Lower lobe of right lung (tissue), 2 donors: ENCODE measurements around the gene RBFOX2. TPM values are rescaled to one million over a fixed set of nuclear protein-coding genes. Genes with fewer than 3 reads are reported as not detected.
A peak's percentile ranks its signal among the peaks of the same experiment; 100 is the strongest.

Experiments
- ATAC-seq, 2 donors: fragments of 200-7000 bp; cut with Tn5 transposase; one replicate each; pipeline ENCODE4 v1.9.1; 2020 to 2022; ENCODE audit warnings: mild to moderate bottlenecking in 2 of 2, moderate library complexity in 2 of 2
- DNase-seq: peaks from one replicate; pipeline ENCODE4 v3.0.0-alpha.2; 2020
- H3K27ac ChIP-seq: fragments of 200-600 bp; one replicate; pipeline ENCODE4 v1.8.0; 2022
- H3K27me3 ChIP-seq: fragments of 200-600 bp; one replicate; pipeline ENCODE4 v1.8.0; 2022; ENCODE audit warnings: low read depth
- H3K36me3 ChIP-seq: fragments of 200-600 bp; one replicate; pipeline ENCODE4 v1.8.0; 2022; ENCODE audit warnings: mild to moderate bottlenecking
- H3K4me1 ChIP-seq: fragments of 200-600 bp; one replicate; pipeline ENCODE4 v1.8.0; 2022
- H3K4me3 ChIP-seq: fragments of 200-600 bp; one replicate; pipeline ENCODE4 v1.8.0; 2022; ENCODE audit warnings: mild to moderate bottlenecking
- H3K9me3 ChIP-seq: fragments of 200-600 bp; one replicate; pipeline ENCODE4 v1.8.0; 2022
- CTCF ChIP-seq: fragments of 200-600 bp; IDR thresholded peaks from one replicate; pipeline ENCODE4 v1.8.0; 2022; ENCODE audit warnings: antibody characterized with exemption, mild to moderate bottlenecking
- intact Hi-C: fragments of 100-400 bp; cut with DNase I; formaldehyde crosslinking; loops from one replicate; pipeline ENCODE4 v1.11.0; 2022
- total RNA-seq: library from RNA; stranded (reverse); fragmentation: NEBNext Ultra II Directional; extraction: Animal tissue kit (Norgen Biotek cat#: 25700); gene quantifications from one replicate; pipeline ENCODE4 v1.2.1, GENCODE V29; 2021
- donor health status: DM: no; HTN: yes; CAD: no; lungs with severe emphysema.

The RBFOX2 gene
- total RNA-seq, 1 donor from 2014 or later: 50.1 TPM

GRCh38 chr22:36003972-36004674 is 24.5 kb downstream of the RBFOX2 start:
- H3K4me3 ChIP-seq: no peak overlapping the region
- H3K36me3 ChIP-seq: no peaks in the 10 kb centered on the region
- intact Hi-C loops: no loop called here
- no peak for TF ChIP-seq CTCF
- DNase-seq: no peak
- no peaks in the 10 kb centered on the region for H3K27me3 ChIP-seq
- peak in 1 of 2 donors; percentile 24 for ATAC-seq
- no peaks in the 10 kb centered on the region for H3K9me3 ChIP-seq
- H3K4me1 ChIP-seq: peaks cover 23% of the 10 kb centered on the region
- H3K27ac ChIP-seq: no peak overlapping the region

DNA sequence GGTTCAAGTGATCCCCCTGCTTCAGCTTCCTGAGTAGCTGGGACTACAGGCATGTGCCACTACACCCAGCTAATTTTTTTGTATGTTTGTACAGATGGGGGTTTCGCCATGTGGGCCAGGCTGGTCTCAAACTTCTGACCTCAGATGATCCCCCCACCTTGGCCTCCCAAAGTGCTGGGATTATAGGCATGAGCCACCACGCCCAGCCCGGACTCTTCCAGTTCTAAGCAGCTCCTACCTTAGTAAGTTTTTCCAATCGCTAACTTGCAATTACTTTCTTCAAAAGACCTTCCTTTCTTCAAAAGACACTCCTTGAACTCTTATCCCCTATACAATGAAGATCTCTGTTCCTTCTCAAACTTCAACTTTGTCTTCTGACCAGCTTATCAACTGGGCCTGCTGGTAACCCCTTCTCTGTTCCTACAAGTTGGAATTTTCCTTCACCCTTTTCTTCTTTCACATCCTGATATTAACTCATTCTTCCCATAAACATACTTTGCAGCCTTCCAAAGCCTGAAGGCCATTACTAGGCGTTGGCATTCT is 25.8 kb downstream of the RBFOX2 start:
- H3K4me1 ChIP-seq: peaks cover 10% of the 10 kb centered on the region
- H3K9me3 ChIP-seq: no peaks in the 10 kb centered on the region
- TF ChIP-seq CTCF: no peak
- H3K27me3 ChIP-seq: no peaks in the 10 kb centered on the region
- no peak for ATAC-seq
- intact Hi-C loops: no loop called here
- DNase-seq: no peak
- no peaks in the 10 kb centered on the region for H3K36me3 ChIP-seq
- H3K27ac ChIP-seq: no peak overlapping the region
- H3K4me3 ChIP-seq: no peak overlapping the region

- H3K27me3 ChIP-seq: no peaks in the 10 kb centered on the region
- H3K27ac ChIP-seq: no peak overlapping the region
- no peaks in the 10 kb centered on the region for H3K9me3 ChIP-seq
- TF ChIP-seq CTCF: no peak
- ATAC-seq: no peak
- no peaks in the 10 kb centered on the region for H3K36me3 ChIP-seq
- H3K4me1 ChIP-seq: peaks cover 17% of the 10 kb centered on the region
- intact Hi-C loops: no loop called here
- no peak for DNase-seq
- H3K4me3 ChIP-seq: no peak overlapping the region
Observed at GRCh38 chr22:36002084-36002483, 26.5 kb downstream of the RBFOX2 start.

GRCh38 chr22:35998748-35999147 is 29.9 kb downstream of the RBFOX2 start:
- Histone ChIP-seq H3K9me3 (no peaks in the 10 kb centered on the region), H3K36me3 (no peaks in the 10 kb centered on the region), H3K27ac (no peak overlapping the region), H3K4me1 (peaks cover 24% of the 10 kb centered on the region), H3K4me3 (no peak overlapping the region), H3K27me3 (no peaks in the 10 kb centered on the region)
- DNase-seq (no peak), ATAC-seq (no peak)
- intact Hi-C loops: no loop called here
- TF ChIP-seq CTCF: no peak

DNA sequence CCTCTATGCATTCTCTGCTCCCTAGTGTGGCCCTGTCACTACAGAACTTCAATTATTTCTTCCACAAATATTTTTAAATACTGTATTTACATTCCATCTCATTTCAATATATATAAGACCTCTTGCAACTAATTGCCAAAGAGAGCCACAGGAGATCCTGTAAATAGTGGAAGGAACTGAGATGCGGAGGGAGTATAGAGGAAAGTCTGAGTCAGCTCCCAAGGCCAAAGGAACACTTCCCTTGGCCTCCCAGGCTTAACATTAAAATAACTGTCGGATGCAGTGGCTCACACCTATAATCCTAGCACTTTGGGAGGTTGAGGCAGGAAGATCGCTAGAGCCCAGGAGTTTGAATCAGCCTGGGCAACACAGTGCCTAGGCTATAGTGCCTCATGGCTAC is 31.2 kb downstream of the RBFOX2 start:
- intact Hi-C loops: no loop called here
- Histone ChIP-seq H3K4me3 (no peak overlapping the region), H3K36me3 (no peaks in the 10 kb centered on the region), H3K27ac (no peak overlapping the region), H3K27me3 (no peaks in the 10 kb centered on the region), H3K4me1 (peaks cover 24% of the 10 kb centered on the region), H3K9me3 (no peaks in the 10 kb centered on the region)
- no peak for TF ChIP-seq CTCF
- DNase-seq: no peak
- no peak for ATAC-seq
